Fibroblast of mammary gland (primary cell): Measurements from ENCODE around the gene MARF1.
"Not testable (repeated sequence)": the region's sequence is repeated elsewhere in the genome, so short reads cannot be mapped to it uniquely, and the experiment has no call there.

Experiments
- DNase-seq: peaks from one replicate; pipeline ENCODE4 v3.0.0-alpha.2; 2010; ENCODE audit warnings: low read depth
- H3K4me3 ChIP-seq: 2 replicates; pipeline ENCODE4 v1.5.1; 2011; ENCODE audit warnings: low read depth, mild to moderate bottlenecking, low read length, moderate library complexity; ENCODE audit not compliant: control insufficient read depth
- TF ChIP-seq, protein P1 (sequence below): conservative IDR thresholded peaks from 2 replicates; pipeline ENCODE4 v1.5.1; 2011; ENCODE audit warnings: low read depth, low read length, inconsistent platforms; ENCODE audit not compliant: control insufficient read depth, insufficient read depth

The MARF1 gene

DNA sequence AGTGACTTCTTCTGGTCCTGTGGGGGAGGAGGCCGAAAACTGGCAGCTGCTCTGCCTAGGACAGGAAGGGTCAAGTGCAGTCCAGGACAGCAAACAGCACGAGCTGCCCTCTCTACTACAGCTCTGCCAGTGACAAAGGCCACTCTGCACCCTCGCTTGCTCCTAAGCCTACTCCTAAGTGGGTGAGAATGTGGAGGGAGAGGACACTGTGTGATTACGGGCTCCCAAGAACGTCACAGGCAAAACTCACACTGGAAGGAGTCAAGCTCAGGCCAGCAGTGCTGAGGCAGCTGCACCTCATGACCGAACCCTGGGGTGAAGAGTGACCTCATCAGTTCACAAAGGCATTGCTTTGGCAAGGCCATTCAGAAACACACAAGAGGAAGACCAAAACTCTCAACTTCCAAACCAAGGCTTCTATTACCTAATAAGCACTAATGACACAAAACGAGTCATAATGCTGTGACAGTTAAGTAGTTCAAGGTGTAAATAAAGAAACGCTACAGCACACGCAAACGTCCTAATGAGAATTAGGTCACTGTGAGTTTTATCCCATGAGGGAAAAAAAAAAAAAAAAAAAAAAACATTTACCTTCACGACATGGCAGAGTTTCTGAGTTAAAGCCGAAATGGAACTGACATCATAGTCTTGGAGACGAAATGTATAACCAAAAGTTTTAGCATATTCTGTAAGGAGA lies 35.1 kb downstream of the MARF1 start:
- TF ChIP-seq, protein P1, sequence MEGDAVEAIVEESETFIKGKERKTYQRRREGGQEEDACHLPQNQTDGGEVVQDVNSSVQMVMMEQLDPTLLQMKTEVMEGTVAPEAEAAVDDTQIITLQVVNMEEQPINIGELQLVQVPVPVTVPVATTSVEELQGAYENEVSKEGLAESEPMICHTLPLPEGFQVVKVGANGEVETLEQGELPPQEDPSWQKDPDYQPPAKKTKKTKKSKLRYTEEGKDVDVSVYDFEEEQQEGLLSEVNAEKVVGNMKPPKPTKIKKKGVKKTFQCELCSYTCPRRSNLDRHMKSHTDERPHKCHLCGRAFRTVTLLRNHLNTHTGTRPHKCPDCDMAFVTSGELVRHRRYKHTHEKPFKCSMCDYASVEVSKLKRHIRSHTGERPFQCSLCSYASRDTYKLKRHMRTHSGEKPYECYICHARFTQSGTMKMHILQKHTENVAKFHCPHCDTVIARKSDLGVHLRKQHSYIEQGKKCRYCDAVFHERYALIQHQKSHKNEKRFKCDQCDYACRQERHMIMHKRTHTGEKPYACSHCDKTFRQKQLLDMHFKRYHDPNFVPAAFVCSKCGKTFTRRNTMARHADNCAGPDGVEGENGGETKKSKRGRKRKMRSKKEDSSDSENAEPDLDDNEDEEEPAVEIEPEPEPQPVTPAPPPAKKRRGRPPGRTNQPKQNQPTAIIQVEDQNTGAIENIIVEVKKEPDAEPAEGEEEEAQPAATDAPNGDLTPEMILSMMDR: no peak
- peak; percentile 88 for DNase-seq
- H3K4me3 ChIP-seq: no peak overlapping the region

DNA sequence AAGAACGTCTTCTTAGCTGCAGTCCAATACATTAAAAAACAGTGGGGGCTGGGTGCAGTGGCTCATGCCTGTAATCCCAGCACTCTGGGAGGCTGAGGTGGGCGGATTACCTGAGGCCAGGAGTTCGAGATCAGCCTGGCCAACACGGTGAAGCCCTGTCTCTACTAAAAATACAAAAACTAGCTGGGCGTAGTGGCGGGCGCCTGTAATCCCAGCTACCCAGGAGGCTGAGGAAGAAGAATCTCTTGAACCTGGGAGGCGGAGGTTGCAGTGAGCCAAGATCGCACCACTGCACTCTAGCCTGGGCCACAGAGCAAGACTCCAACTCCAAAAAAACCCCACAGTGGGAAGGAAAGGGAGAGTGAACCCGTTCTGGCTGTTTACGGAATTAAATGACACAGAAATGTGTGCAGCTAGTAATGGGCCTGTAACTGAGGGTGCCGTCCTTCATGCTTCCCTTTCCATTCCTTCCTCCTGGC lies 35.7 kb downstream of the MARF1 start:
- H3K4me3 ChIP-seq, DNase-seq: not testable (repeated sequence)

DNA sequence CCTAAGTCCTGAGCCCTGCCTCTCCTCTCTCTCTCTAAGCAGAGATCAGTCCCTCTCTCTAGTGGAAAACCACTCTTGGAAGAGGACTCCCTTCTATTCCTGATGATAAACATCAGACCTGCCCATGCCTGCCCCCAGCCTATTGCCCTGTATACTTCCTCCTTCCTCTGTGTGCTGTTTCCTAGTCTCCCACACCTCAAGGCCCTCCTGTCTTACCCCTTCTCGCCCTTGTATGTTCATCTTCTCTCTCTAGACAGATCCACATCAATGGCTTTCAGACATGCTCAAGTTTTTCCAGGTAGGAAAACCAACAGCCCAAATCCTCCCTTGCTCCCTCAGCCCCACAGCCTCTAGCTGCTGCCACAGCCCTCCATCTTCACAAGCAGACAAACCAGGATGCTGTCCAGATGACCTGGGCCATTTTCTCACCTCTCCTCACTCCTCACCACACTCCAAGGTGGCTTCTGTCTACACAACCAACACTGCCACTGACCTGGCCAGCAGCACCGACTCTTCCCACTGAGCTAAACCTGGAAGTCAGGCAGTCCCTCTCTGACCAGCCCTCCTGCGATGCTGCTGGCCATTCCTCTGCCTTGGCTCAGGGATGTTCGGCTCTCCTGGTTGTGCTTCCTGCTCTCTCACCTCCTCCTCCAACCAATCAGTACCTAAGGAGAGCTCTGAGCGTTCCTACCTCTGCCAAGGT lies 36.3 kb downstream of the MARF1 start:
- H3K4me3 ChIP-seq: no peak overlapping the region
- TF ChIP-seq, protein P1: no peak
- DNase-seq: no peak

DNA sequence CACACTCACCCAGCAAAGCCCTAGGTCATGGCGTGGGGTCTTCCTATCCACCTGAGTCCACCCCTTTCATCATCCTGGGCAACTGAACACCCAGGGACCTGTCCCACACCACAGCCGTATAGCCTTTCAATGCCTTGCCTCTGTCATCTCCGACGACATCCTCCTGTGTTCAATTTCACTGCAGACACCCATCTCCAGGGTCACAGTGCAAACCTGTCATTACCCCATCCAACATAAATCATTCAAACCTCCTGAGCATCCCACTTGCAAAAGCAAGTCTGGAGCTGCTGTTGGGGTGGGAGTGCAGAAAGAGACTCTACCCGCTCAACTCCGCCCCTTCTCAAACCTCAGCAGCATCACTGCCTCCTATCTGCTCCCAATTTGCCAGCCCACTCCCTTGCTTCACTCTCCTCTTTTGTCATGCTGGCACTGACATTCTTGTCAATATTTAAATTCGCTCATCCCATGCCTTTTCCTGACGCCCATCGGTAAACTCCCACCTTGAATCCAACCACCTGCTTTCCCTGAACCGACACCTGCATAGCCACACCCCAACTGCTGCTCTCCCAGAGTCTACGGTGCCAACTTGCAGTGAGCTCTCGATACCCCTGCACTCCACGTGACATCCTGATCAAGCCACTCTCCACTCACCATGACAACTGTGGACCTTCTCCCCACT lies 37.0 kb downstream of the MARF1 start:
- TF ChIP-seq, protein P1: no peak
- no peak overlapping the region for H3K4me3 ChIP-seq
- no peak for DNase-seq

DNA sequence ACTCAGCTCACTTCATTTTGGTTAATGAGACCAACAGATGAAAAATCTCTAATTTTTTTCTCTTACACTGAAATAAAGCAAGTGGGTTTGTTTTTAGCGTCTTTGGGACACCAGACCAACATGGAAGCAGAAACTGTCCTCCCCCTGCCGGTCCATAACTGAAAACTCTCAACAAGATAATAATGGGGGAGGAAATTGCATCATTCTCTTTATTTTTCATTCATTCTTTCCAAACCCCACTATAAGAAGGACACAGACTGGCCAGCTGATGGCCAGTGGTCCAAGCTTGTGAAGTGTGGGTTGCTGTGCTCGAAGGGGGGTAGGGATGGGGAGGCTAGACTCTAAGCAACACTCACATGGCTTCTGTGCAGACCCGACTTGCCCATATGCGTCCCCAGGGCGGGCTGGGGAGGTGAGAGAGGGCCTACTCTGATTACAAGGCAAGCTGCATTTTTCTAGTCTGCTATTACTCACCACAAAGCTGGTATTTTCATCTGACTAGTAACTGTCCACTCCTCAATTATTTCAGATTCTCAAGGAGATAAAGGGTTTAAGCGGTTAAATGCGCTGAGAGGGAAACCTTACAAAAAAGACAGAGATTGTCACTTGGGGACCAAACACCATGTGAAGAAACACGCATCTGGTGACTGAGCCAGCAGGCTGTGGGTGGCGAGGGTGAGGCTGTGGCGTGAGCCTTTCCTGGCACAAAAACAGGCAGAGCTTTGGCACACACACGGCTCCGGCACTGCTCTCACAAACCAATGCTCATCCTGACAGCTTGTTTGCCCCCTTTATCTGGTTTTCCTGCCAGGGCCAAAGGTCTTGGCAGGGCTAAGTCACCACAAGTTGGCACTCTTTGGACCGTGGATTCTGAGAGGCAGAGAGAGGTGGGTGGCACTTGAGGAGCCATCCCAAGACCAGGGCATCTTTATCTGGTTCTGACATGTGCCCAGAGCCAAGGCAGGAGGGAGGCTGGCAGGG lies 38.2 kb downstream of the MARF1 start:
- TF ChIP-seq, protein P1: no peak

DNA sequence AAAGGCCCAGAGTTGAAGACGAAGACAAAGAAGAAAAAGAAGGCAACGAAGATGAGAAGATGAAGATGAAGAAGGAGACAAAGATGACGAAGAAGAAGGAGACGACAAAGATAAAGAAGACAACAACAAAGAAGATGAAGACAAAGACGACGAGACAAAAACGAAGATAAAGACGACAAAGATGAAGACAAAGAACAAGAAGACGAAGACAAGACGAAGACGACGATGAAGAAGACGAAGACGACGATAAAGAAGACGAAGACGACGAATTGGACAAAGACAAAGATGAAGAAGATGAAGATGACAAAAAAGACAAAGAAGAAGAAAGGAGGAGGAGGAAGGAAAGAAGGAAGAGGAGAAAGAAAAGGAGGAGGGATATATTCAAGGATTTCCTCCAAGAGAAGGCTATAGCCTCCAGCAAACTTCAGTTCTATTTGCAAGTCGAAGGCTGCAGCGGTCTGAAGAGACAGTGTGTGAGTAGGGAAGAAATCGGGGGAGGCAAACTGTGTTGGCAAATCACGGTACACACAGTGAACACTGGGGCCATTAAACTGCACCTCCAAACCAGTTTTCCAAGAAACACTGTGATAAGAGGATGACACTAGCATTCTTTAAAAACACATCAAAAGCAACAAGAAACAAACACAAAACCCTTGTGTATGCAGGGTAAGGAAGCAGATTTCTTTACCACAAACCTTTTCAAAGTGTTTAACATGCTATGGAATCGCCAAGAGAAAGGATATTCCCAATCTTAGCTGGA lies 40.5 kb downstream of the MARF1 start:
- DNase-seq: no peak
- H3K4me3 ChIP-seq: no peak overlapping the region
- TF ChIP-seq, protein P1: no peak

More for the DNA sequence above, 38.2 kb downstream of the MARF1 start:
- no peak overlapping the region for H3K4me3 ChIP-seq
- DNase-seq: no peak
